HepG2 (cell line): ENCODE results near the gene FAM50A. TPM values are rescaled to one million over a fixed set of nuclear protein-coding genes. Genes with fewer than 3 reads are reported as not detected.

ENCODE experiments used
- CCDC6 ChIP-seq: sonication (generic); formaldehyde crosslinking; IDR thresholded peaks from 2 replicates; pipeline ENCODE4 v1.8.1; 2022; ENCODE audit warnings: mild to moderate bottlenecking, missing genetic modification reagents, moderate library complexity
- SAP130 ChIP-seq: IDR thresholded peaks from 2 replicates; pipeline ENCODE4 v1.6.1; 2016; ENCODE audit warnings: low read depth
- SP1 ChIP-seq, 2 experiments: fragments of 450-650 bp in 1 of 2; sonication (generic) in 1 of 2; formaldehyde crosslinking in 1 of 2; IDR thresholded peaks; 2 replicates each; pipeline versions ENCODE4 v1.4.0 to v1.6.1; 2016 to 2020; ENCODE audit warnings: missing genetic modification reagents in 1 of 2
- STAG1 ChIP-seq: sonication (generic); formaldehyde crosslinking; IDR thresholded peaks from 2 replicates; pipeline ENCODE4 v1.4.0; 2020; ENCODE audit warnings: missing genetic modification reagents
- ZBTB46 ChIP-seq: sonication (generic); formaldehyde crosslinking; IDR thresholded peaks from 2 replicates; pipeline ENCODE4 v1.4.0; 2020; ENCODE audit warnings: mild to moderate bottlenecking, missing genetic modification reagents, borderline replicate concordance
- polyA plus RNA-seq, 8 experiments: library from polyadenylated mRNA; depleted of rRNA in 3 of 8; stranded (reverse) in 7 of 8; unstranded in 1 of 8; fragments of >200 nt; fragmentation: Illumina TruSeq in 4 of 8; extraction: Trizol in 4 of 8; gene quantifications; 2 replicates each; pipeline versions ENCODE4 v1.2.1 to v1.2.3, GENCODE V29; 2011 to 2016; ENCODE audit warnings: low read depth in 4 of 8, missing spikeins in 1 of 8, mixed read lengths in 1 of 8; ENCODE audit not compliant: insufficient read depth in 1 of 8
- total RNA-seq, 5 experiments: library from RNA; depleted of rRNA; stranded (reverse); fragments of >200 nt; fragmentation: Illumina TruSeq; extraction: Trizol; gene quantifications; 2 replicates each; pipeline ENCODE4 v1.2.3, GENCODE V29; 2016; ENCODE audit warnings: low read depth in 1 of 5
- TF ChIP-seq, protein P1 (sequence below): sonication (generic); formaldehyde crosslinking; IDR thresholded peaks from 2 replicates; pipeline ENCODE4 v1.4.0; 2020; ENCODE audit warnings: mild to moderate bottlenecking, missing genetic modification reagents
- TF ChIP-seq, protein P2 (sequence below), 2 experiments: sonication (generic) in 1 of 2; formaldehyde crosslinking in 1 of 2; IDR thresholded peaks; 2 replicates each; pipeline versions ENCODE4 v1.6.1 to v1.9.0; 2014 to 2022; ENCODE audit warnings: antibody characterized with exemption in 1 of 2, borderline replicate concordance in 1 of 2, inconsistent platforms in 1 of 2, low read depth in 1 of 2, missing genetic modification reagents in 1 of 2

FAM50A gene
- total and polyA plus RNA-seq, 2 of the 13 experiments (the other 11 are each of a cell fraction or from before 2014, with no cell fraction given) = 30.7 to 40.7 TPM

- TF ChIP-seq ZBTB46 (CRISPR knock-in tag) (no peak), STAG1 (peak; percentile 33), CCDC6 (CRISPR knock-in tag) (0 out of 2 replicates have a peak, but pooled peaks have one; percentile 44), SP1 (IDR thresholded peaks at IDR 0.05) (no peak), SP1 (CRISPR knock-in tag; IDR thresholded peaks at IDR 0.05) (0 out of 2 replicates have a peak, but pooled peaks have one; percentile 20), SAP130 (CRISPR knock-in tag) (peak; percentile 62)
- TF ChIP-seq, protein P1, sequence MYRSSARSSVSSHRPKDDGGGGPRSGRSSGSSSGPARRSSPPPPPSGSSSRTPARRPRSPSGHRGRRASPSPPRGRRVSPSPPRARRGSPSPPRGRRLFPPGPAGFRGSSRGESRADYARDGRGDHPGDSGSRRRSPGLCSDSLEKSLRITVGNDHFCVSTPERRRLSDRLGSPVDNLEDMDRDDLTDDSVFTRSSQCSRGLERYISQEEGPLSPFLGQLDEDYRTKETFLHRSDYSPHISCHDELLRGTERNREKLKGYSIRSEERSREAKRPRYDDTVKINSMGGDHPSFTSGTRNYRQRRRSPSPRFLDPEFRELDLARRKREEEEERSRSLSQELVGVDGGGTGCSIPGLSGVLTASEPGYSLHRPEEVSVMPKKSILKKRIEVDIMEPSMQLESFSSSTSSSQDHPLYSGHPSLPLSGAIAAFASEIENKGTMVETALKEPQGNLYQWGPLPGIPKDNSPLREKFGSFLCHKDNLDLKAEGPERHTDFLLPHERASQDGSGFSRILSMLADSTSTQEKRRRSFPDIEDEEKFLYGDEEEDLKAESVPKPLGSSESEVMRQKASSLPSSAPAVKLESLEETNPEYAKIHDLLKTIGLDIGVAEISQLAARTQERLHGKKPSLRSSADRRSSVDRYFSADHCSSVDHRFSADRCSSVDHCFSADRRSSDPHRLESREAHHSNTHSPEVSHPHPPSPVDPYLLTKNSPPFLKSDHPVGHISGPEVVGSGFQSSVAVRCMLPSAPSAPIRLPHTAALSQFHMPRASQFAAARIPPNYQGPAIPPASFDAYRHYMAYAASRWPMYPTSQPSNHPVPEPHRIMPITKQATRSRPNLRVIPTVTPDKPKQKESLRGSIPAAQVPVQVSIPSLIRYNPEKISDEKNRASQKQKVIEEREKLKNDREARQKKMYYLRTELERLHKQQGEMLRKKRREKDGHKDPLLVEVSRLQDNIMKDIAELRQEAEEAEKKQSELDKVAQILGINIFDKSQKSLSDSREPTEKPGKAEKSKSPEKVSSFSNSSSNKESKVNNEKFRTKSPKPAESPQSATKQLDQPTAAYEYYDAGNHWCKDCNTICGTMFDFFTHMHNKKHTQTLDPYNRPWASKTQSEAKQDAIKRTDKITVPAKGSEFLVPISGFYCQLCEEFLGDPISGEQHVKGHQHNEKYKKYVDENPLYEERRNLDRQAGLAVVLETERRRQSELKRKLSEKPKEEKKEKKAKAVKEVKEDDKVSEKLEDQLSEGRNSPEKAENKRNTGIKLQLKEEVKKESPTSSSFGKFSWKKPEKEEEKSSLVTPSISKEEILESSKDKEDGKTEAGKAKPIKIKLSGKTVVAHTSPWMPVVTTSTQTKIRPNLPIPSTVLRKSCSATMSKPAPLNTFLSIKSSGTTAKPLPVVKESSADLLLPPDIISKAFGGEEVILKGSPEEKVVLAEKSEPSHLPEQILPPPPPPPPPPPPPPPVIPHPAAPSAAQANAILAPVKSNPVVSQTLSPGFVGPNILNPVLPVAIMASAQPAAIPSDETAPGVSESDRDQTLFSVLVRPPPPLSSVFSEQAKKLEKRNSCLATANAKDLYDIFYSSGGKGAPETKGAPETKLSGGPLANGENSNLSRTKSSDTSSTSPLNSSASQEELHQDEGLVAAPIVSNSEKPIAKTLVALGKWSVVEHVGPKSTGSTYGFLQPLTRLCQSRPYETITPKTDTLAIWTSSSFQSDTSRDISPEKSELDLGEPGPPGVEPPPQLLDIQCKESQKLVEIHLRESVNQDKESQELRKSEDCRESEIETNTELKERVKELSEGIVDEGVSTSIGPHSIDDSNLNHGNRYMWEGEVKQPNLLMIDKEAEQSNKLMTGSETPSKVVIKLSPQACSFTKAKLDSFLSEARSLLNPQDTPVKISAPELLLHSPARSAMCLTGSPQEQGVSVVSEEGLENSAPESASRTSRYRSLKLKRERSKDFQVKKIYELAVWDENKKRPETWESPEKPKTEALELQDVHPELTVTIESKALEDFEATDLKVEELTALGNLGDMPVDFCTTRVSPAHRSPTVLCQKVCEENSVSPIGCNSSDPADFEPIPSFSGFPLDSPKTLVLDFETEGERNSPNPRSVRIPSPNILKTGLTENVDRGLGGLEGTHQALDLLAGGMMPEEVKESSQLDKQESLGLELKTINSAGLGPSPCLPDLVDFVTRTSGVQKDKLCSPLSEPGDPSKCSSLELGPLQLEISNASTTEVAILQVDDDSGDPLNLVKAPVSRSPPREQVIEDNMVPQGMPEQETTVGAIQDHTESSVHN = no peak
- TF ChIP-seq, protein P2, sequence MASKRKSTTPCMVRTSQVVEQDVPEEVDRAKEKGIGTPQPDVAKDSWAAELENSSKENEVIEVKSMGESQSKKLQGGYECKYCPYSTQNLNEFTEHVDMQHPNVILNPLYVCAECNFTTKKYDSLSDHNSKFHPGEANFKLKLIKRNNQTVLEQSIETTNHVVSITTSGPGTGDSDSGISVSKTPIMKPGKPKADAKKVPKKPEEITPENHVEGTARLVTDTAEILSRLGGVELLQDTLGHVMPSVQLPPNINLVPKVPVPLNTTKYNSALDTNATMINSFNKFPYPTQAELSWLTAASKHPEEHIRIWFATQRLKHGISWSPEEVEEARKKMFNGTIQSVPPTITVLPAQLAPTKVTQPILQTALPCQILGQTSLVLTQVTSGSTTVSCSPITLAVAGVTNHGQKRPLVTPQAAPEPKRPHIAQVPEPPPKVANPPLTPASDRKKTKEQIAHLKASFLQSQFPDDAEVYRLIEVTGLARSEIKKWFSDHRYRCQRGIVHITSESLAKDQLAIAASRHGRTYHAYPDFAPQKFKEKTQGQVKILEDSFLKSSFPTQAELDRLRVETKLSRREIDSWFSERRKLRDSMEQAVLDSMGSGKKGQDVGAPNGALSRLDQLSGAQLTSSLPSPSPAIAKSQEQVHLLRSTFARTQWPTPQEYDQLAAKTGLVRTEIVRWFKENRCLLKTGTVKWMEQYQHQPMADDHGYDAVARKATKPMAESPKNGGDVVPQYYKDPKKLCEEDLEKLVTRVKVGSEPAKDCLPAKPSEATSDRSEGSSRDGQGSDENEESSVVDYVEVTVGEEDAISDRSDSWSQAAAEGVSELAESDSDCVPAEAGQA (IDR thresholded peaks at IDR 0.05; ENCODE audit: low read depth) = peak; percentile 55; the same call in 1 of the 2 replicates
- TF ChIP-seq, protein P2 (CRISPR knock-in tag; IDR thresholded peaks at IDR 0.05; ENCODE audit: borderline replicate concordance) = no peak
These were observed 46.6 kb downstream of the FAM50A start, which contains the start of gene SLC10A3 (continued) for GRCh38 chrX:154490414-154491083.
